ENCODE data around the gene IFNK.
"Not testable (repeated sequence)": the region's sequence is repeated elsewhere in the genome, so short reads cannot be mapped to it uniquely, and the experiment has no call there.

The IFNK gene, protein sequence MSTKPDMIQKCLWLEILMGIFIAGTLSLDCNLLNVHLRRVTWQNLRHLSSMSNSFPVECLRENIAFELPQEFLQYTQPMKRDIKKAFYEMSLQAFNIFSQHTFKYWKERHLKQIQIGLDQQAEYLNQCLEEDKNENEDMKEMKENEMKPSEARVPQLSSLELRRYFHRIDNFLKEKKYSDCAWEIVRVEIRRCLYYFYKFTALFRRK

DNA sequence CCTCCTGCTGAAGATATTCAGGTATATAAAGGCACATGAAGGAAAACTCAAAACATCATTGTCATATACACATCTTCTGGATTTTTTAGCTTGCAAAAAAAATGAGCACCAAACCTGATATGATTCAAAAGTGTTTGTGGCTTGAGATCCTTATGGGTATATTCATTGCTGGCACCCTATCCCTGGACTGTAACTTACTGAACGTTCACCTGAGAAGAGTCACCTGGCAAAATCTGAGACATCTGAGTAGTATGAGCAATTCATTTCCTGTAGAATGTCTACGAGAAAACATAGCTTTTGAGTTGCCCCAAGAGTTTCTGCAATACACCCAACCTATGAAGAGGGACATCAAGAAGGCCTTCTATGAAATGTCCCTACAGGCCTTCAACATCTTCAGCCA, at the start of gene IFNK:
Gene IFNK (plus strand): TSS at position 55 of the 400 bp plus-strand sequence. CDS start 47 bp downstream, at position 102.
- no peak for DNase-seq (ENCODE audit: low spot score)

DNA sequence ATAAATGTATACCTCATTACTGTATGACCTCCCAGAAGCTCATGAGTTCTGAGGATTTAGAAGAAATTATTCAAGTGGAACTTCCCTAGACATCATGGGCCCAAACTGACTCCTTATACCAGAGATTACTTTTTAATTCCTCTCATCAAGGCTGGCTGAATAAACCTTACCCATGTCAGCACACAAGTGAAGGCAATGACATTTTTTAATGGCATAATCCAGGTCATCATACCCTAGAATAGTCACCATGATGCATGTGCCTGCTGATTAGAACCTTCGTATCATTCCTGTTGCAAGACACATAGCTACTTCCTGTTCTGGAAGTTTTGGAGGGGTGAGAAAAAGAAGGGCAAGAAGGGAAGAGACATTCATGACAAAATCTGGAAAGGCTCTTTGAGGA, 49.8 kb upstream of the IFNK start:
- no peak for DNase-seq (ENCODE audit: low spot score)

DNA sequence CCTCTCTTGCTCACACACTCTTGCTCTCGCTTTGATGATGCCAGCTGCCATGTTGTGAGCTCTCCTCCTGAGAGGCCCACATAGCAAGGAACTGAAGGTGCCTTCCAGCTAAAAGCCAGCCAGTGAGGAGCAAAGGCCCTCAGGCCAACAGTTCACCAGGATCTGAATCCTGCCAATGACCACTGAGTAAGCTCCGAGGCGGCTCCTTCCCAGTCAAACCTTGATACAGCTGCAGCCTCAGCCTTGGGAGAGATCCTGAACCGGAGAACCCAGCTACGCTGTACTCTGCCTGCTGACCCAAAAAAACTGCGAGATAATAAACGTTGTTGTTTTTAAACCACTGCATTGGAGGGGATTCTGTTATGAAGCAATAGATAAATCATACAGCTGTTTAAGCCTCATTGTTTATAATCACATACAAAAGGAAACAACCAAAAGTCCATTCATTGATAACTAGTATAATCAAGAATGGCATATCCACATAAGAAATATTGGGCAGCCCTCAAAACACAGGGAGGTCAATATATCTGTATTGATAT, 49.0 kb upstream of the IFNK start:
- no peak for DNase-seq (ENCODE audit: low spot score)

DNA sequence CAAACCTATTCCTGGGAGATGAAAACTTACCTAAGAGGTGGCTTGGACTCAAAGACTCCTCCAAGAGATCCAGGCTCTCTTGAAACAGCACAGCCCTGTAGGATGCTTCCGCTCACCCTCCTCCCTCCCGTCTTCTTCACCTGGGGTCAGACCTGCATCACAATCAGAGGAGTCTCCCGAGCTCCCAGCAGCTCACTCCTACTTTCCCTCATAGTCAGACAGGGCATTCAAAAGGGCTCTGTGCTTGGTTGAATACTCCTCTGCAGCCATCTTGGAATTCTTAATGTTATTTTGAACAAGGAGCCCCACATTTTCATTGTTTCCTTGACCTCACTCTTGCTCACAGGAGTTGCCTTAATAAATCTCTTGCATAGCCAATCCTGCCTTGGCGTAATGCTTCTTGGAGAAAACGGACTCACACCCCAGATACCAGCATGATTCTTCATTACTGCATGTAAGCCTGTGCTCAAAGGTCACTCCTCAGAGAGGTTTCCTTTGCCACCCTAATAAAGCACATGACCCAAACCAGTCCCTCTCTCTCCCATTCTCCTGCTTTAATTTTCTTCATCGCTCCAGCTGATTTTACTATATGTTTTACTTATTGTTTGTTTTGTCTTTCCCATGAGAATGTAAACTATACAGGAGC, 47.1 kb upstream of the IFNK start:
- DNase-seq (ENCODE audit: low spot score): no peak

DNA sequence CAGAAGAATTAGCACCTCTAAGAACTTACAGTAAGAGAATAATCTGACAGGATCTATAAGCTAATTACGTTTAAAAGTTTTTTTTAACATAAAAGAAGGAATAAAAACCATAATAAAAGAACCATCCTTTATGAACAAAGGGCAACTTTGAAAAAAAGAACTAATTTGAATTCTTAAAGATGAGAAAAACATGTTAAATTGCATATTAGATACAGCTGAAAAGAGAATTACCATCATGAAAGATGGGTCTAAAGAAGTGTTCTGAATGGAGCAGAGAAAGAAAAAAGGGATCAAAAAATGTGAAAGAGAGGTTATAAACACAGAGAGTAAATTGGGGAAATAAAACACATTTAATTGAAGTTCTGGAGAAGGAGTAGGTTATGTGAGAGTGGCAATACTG, 45.8 kb upstream of the IFNK start:
- DNase-seq (ENCODE audit: low spot score): no peak

DNA sequence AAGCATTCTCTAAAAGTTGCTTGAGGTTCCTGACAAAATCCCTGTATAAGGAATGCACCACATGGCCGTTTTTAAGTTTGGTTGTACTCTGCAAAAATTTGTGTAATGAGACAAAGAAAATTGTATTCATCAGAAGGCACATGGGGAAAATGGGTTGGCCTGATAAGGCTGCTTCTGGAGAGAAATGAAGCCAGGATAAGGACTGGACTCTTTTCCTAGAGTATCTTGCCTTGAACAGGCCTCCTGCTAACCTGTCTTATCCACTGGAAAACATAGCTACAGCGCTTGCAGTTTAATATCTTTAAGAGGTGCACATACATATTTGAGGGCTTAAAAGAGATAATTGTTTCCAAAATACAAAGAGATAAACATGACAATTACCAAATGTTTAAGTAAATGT, 41.4 kb upstream of the IFNK start:
- DNase-seq (ENCODE audit: low spot score): no peak

DNA sequence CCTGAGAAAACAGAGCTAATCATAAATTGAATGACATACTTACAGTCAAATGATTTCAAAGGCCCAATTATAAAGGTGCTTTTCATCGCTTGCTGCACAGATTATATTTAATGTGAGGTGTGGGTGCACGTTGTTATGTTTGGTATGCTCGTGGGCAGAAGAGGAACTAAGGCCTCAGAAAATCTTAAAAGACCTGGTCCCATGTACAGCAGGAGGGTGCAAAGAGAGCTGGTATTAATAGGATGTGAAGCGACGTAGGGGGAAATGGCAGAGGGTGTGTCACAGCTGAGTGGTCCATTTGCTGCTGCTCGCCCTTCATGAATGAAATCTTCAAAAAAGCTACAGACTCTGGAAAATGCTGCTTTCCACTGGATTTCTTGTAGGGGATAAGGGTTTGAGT, 40.5 kb upstream of the IFNK start:
- no peak for DNase-seq (ENCODE audit: low spot score)

DNA sequence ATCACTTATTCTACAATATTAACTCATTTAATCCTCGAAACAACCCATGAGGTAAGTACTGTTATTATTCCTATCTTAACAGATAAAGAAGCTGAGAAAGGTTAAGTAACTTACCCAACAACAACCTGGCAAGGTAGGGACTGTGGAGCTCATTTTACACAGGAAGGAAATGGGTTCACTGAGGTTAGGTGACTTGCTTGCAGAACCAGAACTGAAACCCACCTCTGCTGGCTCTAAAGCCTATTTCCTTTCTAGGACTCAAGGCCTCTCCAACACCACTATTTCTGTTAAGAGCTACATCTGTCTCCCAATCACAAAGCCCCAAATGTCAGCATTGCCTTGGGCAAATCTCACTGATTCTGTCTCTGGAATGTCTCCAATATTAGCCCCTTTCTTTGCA, 38.9 kb upstream of the IFNK start:
- DNase-seq (ENCODE audit: low spot score): no peak

DNA sequence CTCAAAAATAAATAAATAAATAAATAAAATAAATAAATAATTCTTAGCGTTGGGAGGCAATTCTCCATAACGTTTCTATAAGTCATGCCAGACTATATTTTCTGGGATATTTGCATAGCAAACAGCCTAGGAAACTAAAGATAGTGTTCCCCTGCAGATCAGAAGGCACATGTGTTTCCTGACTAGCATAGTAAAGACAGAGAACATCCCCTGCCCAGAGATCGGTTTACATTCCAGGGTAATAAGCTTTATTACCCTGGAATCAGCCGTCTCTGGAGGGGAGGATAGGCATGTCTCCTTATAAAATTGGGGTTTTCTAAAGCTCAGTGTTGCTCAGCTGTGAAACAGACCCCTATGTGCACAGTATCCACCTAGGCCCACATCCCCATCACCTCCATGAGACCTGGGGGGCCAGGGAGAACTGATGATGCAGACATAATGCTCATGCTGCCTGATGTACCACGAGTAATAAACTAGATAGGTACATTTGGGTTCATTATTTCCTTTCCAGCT, 36.9 kb upstream of the IFNK start:
- no peak for DNase-seq (ENCODE audit: low spot score)

DNA sequence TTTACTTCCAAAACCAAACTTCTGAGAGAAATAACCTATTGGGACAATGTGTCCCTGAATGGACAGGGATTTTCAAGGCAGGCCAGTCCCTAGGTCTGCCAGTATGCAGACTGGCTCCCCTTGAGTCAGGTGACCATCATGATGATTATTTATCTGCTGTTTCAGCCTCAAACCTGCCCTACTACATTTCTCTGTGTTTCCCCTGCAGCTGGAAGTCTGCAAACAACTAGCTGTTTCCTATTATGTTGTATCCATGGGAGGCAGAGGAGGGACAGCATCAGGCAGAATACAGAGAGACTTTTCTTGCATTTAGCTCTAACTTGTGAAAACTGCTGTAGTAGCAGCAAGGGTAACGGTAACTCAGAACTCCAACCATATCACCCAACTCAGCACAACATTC, 36.2 kb upstream of the IFNK start:
- no peak for DNase-seq (ENCODE audit: low spot score)

DNA sequence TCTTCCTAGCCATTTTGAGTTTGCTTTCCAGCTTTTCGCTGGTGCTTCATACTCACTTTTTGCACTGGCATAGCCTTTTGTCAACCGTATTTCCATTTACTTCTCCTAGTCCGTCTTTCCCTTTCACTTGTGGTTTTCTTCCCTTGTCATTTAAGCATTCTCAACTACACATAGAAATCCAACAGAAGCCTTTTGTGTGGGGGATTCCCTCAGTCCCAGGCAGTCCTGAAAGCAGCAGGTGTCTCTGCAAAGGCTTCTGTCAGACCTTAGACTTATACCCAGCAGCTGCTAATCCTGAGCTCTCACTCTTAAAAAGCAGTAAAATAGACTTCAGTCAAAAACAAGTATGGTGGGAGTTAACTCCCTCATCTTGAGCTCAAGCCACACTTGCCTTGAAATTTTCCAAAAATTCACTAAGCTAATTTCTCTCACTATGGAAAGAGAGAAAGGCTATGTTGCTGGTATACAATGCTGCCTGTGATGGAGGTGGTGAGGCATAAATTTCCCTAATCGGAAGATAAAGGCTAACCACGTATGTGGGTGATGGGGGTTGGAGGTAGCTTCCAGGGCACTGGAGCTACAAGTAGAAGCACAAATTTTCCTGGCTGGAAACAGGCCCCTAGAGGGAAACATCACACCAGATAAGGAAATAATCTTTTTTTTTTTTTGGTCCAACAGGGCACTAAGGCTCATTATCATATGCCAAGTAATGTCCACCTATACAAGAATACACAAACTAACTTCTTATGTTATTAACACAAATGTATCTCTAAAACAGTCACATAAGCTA, 34.8 kb upstream of the IFNK start:
- no peak for DNase-seq (ENCODE audit: low spot score)

DNA sequence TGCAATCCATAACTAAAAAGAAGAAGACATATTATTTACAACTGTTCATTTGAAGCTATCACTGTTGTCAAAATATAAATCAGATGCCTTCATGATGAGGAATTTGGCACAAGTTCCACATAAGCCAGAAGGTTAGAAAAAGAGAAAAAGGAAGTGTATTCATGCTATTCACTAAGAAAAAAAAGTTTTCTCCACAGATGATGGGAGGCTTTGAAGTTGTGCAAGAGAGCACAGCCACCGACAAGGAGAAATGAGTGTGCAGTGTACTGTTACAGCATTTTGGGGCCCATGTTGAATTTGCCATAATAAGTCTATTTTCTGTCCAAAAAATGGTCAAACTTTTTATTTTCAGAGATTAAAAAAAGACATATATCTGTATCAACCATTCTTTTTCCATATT, 32.9 kb upstream of the IFNK start:
- no peak for DNase-seq (ENCODE audit: low spot score)

DNA sequence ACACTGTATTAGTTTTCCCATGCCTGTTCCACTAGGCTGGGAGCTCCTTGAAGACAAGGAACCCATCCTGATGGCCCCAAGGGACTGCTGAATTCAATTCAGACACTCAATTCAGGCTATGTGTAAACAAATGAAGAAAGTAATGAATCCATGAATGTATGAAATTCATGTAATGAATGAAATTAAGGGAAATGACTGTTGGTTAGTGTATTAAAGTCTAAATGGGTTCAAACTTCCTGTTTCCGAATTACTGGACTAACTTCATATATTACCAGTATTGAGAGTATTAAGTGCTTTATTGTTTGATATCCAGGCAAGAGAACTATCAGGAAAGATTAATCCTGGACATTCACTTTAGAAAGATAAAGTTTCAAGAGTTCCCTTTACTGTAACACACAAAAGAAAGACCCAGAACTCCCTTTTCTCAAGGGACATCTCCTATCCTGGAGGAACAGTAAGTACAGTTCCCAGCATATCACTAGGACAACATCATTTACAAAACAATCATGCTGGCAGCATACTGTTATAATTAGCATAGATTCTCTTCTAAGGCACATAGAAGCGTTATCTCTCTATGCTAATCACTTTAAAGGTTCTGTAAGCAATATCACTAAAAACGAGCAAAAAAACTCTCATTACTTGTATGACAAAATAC, 28.5 kb upstream of the IFNK start:
- no peak for DNase-seq (ENCODE audit: low spot score)

DNA sequence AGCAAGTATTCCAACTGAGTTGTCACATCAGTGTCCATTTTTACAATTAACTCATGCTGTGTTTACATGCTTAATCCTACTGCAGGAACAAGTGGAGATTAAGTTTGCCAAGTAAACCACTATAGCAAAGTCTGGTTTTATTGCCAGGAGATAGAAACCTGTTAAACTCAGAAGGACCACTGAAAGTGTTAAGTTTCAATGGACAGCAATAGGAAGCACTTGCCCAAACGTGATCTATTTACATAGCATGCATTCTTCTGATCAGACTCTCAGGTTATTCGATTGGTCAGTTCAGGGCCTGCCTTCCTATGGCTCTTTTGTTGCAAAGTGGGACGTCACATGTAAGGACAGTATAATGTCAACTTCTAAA, 28.0 kb upstream of the IFNK start:
- no peak for DNase-seq (ENCODE audit: low spot score)

DNA sequence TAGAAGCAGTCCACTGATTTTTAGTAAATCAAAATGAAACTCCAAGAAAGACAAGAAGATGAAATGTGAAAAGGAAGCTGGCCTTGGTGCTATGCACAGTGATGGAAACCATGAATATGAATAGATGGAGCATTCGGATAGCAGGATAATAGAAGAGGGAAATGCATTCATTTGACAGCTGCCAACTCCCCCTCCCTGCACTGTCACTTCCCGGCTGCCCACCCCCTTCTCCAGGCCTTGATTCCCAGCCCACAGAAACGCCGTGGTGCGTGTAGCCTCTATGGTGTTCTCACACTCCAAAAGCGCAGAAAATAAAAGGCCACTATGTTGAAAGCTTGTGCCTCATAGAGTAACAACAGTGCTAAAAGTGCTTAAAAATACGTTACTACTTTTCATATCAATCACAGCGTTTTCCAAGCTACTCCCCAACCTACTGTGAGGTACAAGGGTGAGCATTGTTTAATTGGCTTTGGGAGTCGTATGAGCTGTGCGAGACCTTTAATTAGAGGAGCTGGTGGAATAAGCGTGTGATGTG, 26.1 kb upstream of the IFNK start:
- DNase-seq (ENCODE audit: low spot score): no peak

DNA sequence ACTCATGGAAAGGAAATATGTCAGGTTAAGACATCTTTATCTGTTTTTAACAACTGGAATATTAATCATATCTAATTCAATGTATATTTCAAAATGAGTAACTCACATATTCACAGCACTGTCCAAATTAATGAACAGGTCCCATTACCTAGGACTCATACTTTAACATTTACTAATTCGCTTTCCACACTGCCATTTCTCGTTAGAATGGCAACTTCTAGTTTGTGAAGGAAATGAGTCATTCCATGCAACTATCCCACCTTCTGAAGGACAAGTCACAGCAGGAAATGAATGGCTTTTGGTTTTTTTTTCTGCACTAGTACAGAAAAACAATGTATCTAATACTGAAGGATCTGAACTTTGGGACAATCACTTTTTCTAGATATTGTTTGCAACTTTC, 24.6 kb upstream of the IFNK start:
- no peak for DNase-seq (ENCODE audit: low spot score)

DNA sequence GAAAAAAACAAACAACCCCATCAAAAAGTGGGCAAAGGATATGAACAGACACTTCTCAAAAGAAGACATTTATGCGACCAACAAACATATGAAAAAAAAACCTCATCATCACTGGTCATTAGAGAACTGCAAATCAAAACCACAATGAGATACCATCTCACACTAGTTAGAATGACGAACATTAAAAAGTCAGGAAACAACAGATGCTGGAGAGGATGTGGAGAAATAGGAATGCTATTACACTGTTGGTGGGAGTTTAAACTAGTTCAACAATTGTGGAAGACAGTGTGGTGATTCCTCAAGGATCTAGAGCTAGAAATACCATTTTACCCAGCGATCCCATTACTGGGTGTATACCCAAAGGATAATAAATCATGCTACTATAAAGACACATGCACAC, 23.2 kb upstream of the IFNK start:
- not testable (repeated sequence) for DNase-seq (ENCODE audit: low spot score)

DNA sequence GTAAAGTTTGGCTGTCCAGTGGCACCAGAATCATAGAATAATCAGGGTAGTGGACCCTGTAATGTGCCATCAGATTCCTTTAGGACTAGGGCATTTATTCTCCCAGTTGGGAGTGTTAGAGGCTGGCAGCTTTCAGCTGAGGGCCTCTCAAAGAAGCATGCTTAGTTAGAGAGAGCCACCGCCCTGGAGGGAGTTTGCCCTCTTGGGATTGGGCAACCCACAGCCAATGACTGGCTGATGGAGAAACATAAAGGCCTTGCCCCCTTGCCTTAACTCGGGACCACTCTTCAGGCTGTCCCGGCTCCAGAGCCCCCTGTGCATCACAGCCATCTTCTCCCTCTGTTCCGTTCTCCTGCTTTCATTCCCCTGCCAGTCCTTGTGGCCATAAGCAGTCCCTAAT, 20.5 kb upstream of the IFNK start:
- no peak for DNase-seq (ENCODE audit: low spot score)

DNA sequence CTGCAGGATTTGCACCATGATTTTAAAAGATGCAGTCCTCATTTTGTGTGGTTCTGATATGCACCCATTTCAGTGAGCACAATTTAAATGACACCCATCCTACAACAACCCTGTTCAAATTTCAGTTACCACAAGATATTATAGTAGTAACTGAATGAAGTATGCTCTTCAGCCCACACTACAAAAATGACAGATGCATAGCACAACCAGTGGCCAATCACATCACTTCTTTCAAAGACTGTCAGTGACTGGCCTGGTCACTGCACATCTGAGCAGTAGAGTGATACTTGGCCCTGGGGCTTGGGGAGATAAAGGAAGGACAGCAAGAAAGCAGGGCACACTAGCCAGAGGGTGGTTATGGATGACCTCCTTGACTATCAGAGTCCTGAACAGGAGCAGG, 19.8 kb upstream of the IFNK start:
- no peak for DNase-seq (ENCODE audit: low spot score)

DNA sequence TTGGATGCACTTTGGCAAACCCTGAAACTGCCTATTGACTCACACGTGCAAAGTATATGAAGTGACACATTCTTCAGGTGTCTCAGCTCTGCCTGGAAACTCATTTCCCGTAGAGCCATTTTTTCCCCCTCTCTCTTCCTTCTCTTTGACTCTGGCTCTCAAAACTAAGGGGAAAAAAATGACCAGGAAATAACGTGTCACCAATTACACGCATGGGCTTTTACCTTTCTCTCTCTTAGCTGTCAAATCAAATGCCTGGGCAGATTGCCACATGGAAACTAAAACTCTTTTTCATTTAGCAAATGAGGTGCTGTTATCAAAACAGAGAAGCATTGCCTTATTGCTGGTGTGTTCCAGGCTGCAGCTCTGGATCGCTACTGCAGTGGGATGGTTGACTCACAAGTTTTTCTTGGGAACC, 18.3 kb upstream of the IFNK start:
- no peak for DNase-seq (ENCODE audit: low spot score)

DNA sequence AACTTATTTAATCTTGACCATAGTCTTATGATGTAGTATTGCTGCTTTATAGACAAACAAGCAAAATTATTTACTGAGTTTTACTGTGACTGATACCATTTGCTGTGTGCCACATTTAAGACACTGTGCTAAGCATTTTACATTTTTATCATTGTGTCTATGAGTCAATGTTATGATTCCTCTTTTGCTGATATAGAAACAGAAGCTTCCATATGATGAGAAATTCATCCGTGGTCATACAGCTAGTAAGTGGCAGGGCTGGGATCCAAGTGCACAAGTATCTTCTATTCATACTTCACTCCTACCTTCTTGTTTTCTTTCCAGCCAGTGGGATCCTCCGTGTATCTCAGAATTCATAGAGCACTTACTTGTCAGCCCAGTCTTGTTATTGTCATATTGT, 17.1 kb upstream of the IFNK start:
- DNase-seq (ENCODE audit: low spot score): no peak

DNA sequence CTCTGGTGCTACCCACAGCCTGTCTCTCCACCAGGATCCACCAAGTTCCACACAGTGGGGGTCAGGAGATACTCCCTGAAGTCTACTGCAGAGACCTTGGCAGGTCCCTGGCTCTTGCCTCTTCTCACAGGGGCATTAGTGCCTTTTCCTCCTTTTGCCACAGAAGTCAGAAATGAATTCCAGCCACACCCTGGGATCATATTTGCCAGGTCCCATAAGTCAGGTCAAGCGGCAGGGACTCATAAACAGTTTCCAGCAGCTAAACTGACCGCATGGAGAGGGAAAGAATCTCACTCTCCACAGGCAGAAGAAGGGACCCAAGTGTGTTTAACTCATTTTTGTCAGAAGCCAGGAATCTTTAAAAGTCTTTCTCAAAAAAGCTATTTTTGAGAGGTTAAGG, 13.3 kb upstream of the IFNK start:
- DNase-seq (ENCODE audit: low spot score): no peak
